HuH-7.5 (cell line): Measurements from ENCODE around the gene CBFA2T3.

Experiments used
- DNase-seq: peaks from one replicate; pipeline ENCODE4 v3.0.0; 2011; ENCODE audit warnings: low spot score

Gene CBFA2T3

GRCh38 chr16:88839026-88839529 is 137.9 kb downstream of the CBFA2T3 start:
- no peak for DNase-seq

GRCh38 chr16:88838566-88838965 is 138.4 kb downstream of the CBFA2T3 start:
- no peak for DNase-seq

- DNase-seq, result no peak
Measured at GRCh38 chr16:88837806-88838205, 139.2 kb downstream of the CBFA2T3 start.

- DNase-seq, result no peak
Measured at GRCh38 chr16:88836791-88837190, 140.2 kb downstream of the CBFA2T3 start.

GRCh38 chr16:88835818-88836217 is 141.2 kb downstream of the CBFA2T3 start:
- DNase-seq, result no peak

- DNase-seq, result no peak
Measured at GRCh38 chr16:88835383-88835782, 141.6 kb downstream of the CBFA2T3 start.

- DNase-seq, result no peak
Measured at GRCh38 chr16:88834670-88835069, 142.3 kb downstream of the CBFA2T3 start.

GRCh38 chr16:88833086-88833485 is 143.9 kb downstream of the CBFA2T3 start:
- no peak for DNase-seq

- DNase-seq, result no peak
Measured at GRCh38 chr16:88831838-88832237, 145.2 kb downstream of the CBFA2T3 start.

GRCh38 chr16:88830783-88831182 is 146.2 kb downstream of the CBFA2T3 start:
- no peak for DNase-seq

- DNase-seq, result no peak
Measured at GRCh38 chr16:88830258-88830657, 146.7 kb downstream of the CBFA2T3 start.

GRCh38 chr16:88828711-88829110 is 148.3 kb downstream of the CBFA2T3 start:
- DNase-seq, result no peak

GRCh38 chr16:88827727-88828126 is 149.3 kb downstream of the CBFA2T3 start:
- DNase-seq, result no peak

- DNase-seq, result no peak
Measured at GRCh38 chr16:88826070-88826840, 150.8 kb downstream of the CBFA2T3 start.

GRCh38 chr16:88825146-88825545 is 151.9 kb downstream of the CBFA2T3 start:
- no peak for DNase-seq
